ENCODE data around the gene TRIM6. TPM values are rescaled to one million over a fixed set of nuclear protein-coding genes. Genes with fewer than 3 reads are reported as not detected.

The TRIM6 gene
- total and polyA plus RNA-seq, 2 donors (not counting 3 experiments of a cell fraction or from before 2014, with no cell fraction given) = 3.9 to 5.6 TPM

DNA sequence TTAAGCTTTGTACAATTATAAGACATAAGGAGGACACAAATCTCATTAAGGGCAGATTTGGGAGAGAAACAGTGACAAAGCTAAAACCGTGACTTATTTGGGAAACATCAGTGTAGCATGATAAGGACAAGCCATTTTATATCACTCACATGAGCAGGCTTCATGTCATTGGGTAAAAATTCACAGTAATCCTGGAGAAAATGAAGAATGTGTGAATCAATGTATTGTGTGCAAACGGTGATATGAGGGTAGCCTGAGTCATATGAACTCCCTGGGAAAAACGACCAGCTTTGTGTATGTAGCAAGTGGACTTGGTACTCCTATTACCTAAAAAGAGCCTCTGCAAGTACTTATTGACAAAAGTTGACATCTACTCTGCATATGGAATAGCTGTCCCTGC, 22.4 kb downstream of the TRIM6 start:
- FAIRE-seq (no peak), DNase-seq (ENCODE audit: low read depth, low spot score) (peak; percentile 43)
- BruUV-seq (replicated peaks) = no TSS peak
- peaks cover 15% of the 10 kb centered on the region for H3K4me1 ChIP-seq (ENCODE audit: control insufficient read depth, extremely low read depth, insufficient read depth, low read length)
- CTCF ChIA-PET = interaction anchor here (1.2 to 1.3 kb wide), 2 partner anchors 15 to 19 kb away, joined by 3 to 4 read pairs; no protein-coding TSS in a partner anchor
- TF ChIP-seq GATA2 (IDR thresholded peaks at IDR 0.05; ENCODE audit: insufficient read depth, insufficient read length, low read depth, low read length) = no peak
- TF ChIP-seq MYC (IDR thresholded peaks at IDR 0.05; ENCODE audit: low read depth, low read length) = no peak
- no peak for TF ChIP-seq EZH2 (IDR thresholded peaks at IDR 0.05; ENCODE audit: borderline replicate concordance, low read depth, low read length, severe bottlenecking)
- TF ChIP-seq, protein P1, sequence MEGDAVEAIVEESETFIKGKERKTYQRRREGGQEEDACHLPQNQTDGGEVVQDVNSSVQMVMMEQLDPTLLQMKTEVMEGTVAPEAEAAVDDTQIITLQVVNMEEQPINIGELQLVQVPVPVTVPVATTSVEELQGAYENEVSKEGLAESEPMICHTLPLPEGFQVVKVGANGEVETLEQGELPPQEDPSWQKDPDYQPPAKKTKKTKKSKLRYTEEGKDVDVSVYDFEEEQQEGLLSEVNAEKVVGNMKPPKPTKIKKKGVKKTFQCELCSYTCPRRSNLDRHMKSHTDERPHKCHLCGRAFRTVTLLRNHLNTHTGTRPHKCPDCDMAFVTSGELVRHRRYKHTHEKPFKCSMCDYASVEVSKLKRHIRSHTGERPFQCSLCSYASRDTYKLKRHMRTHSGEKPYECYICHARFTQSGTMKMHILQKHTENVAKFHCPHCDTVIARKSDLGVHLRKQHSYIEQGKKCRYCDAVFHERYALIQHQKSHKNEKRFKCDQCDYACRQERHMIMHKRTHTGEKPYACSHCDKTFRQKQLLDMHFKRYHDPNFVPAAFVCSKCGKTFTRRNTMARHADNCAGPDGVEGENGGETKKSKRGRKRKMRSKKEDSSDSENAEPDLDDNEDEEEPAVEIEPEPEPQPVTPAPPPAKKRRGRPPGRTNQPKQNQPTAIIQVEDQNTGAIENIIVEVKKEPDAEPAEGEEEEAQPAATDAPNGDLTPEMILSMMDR (IDR thresholded peaks at IDR 0.05; ENCODE audit: extremely low read depth in 1 of 2, insufficient read depth in 1 of 2, low read depth in 1 of 2, low read length in 2 of 2) = no peak
- TF ChIP-seq, protein P2, sequence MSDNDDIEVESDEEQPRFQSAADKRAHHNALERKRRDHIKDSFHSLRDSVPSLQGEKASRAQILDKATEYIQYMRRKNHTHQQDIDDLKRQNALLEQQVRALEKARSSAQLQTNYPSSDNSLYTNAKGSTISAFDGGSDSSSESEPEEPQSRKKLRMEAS (IDR thresholded peaks at IDR 0.05; ENCODE audit: insufficient read depth, insufficient read length) = no peak
- TF ChIP-seq POLR2AphosphoS5 (IDR thresholded peaks at IDR 0.05; ENCODE audit: insufficient read depth, low read depth, low read length) = no peak
- no peak for TF ChIP-seq FOS (IDR thresholded peaks at IDR 0.05; ENCODE audit: borderline replicate concordance, insufficient read depth, low read length)
- TF ChIP-seq JUN (IDR thresholded peaks at IDR 0.05; ENCODE audit: borderline replicate concordance, insufficient read depth, insufficient read length, low read depth) = no peak
- no peak for TF ChIP-seq POLR2A (IDR thresholded peaks at IDR 0.05; ENCODE audit: low read depth, low read length)
- H3K27ac ChIP-seq (ENCODE audit: insufficient read depth, low read depth, low read length) = no peak overlapping the region
- intact Hi-C loops (cut with micrococcal nuclease) = no loop called here
- no peaks in the 10 kb centered on the region for H3K79me2 ChIP-seq (ENCODE audit: control insufficient read depth, insufficient read depth, low read length)
- POLR2A ChIA-PET = no interaction called here
- no peak overlapping the region for H3K4me3 ChIP-seq (replicated peaks in 1 of 3; ENCODE audit: insufficient read depth in 1 of 3, low read depth in 1 of 3, low read length in 3 of 3)
- no peaks in the 10 kb centered on the region for H4K20me1 ChIP-seq (replicated peaks; ENCODE audit: control insufficient read depth, extremely low read depth, insufficient read depth, low read length)
- H3K9me1 ChIP-seq (replicated peaks; ENCODE audit: control insufficient read depth, extremely low read depth, insufficient read depth, low read length) = no peaks in the 10 kb centered on the region
- H3K4me2 ChIP-seq (ENCODE audit: insufficient read depth, low read length) = no peak overlapping the region
- dilution Hi-C loops (cut with MboI; ENCODE audit: extremely low pct_ligation_motif_present, low sequenced_read_pairs) = no loop called here
- peak overlapping the region; percentile 42 for H2AFZ ChIP-seq (ENCODE audit: low read depth, low read length)
- no peaks in the 10 kb centered on the region for H3K9me3 ChIP-seq (replicated peaks; ENCODE audit: control insufficient read depth, insufficient read depth, low read length)
- no peaks in the 10 kb centered on the region for H3K36me3 ChIP-seq (ENCODE audit: control insufficient read depth in 2 of 2, extremely low read depth in 1 of 2, insufficient read depth in 2 of 2, low read length in 2 of 2)
- H3K27me3 ChIP-seq (ENCODE audit: control insufficient read depth in 2 of 2, insufficient read depth in 2 of 2, low read length in 2 of 2) = no peaks in the 10 kb centered on the region
- no peak overlapping the region for H3K9ac ChIP-seq (replicated peaks; ENCODE audit: extremely low read depth, insufficient read depth, low read length)

Data from endothelial cell of umbilical vein (primary cell).